GM18868 (cell line): ENCODE measurements around the gene ITGA2B.
A peak's percentile ranks its signal among the peaks of the same experiment; 100 is the strongest.
"Not testable (repeated sequence)": the region's sequence is repeated elsewhere in the genome, so short reads cannot be mapped to it uniquely, and the experiment has no call there.

Experiments
- ATAC-seq: cut with Tn5 transposase; IDR thresholded peaks from one replicate; pipeline ENCODE4 v1.9.1; 2021; ENCODE audit warnings: mild to moderate bottlenecking, moderate library complexity; ENCODE audit not compliant: unreplicated experiment

The ITGA2B gene

GRCh38 chr17:44352828-44353671 is 36.4 kb downstream of the ITGA2B start:
- ATAC-seq, result no peak

- no peak for ATAC-seq
These were observed 37.3 kb downstream of the ITGA2B start for GRCh38 chr17:44351961-44352827.

GRCh38 chr17:44351464-44351863 is 38.0 kb downstream of the ITGA2B start:
- no peak for ATAC-seq

GRCh38 chr17:44350733-44351226 is 38.7 kb downstream of the ITGA2B start:
- ATAC-seq, result no peak

GRCh38 chr17:44349553-44350070 is 39.8 kb downstream of the ITGA2B start:
- ATAC-seq, result no peak

GRCh38 chr17:44348988-44349364 is 40.5 kb downstream of the ITGA2B start:
- ATAC-seq, result no peak

GRCh38 chr17:44348234-44348987 is 41.0 kb downstream of the ITGA2B start:
- ATAC-seq, result peak; percentile 66

GRCh38 chr17:44347206-44348055 is 42.0 kb downstream of the ITGA2B start:
- peak; percentile 17 for ATAC-seq

GRCh38 chr17:44346064-44346844 is 43.2 kb downstream of the ITGA2B start:
- no peak for ATAC-seq

- ATAC-seq, result no peak
These were observed 43.9 kb downstream of the ITGA2B start for GRCh38 chr17:44345454-44346026.

- peak; percentile 42 for ATAC-seq
These were observed 44.5 kb downstream of the ITGA2B start, which contains the start of gene GRN for GRCh38 chr17:44344939-44345453. GRN (plus strand) TSS chr17:44345302; CDS start chr17:44349165, 3,863 bp downstream.

GRCh38 chr17:44343510-44344209 is 45.8 kb downstream of the ITGA2B start:
- ATAC-seq, result no peak

- not testable (repeated sequence) for ATAC-seq
These were observed 48.9 kb downstream of the ITGA2B start for GRCh38 chr17:44340553-44340952.

GRCh38 chr17:44338702-44339101 is 50.7 kb downstream of the ITGA2B start:
- no peak for ATAC-seq

- ATAC-seq, result no peak
These were observed 53.5 kb downstream of the ITGA2B start for GRCh38 chr17:44335968-44336367.

GRCh38 chr17:44335564-44335963 is 53.9 kb downstream of the ITGA2B start:
- no peak for ATAC-seq

- no peak for ATAC-seq
These were observed 54.7 kb downstream of the ITGA2B start for GRCh38 chr17:44334727-44335126.

GRCh38 chr17:44334315-44334714 is 55.1 kb downstream of the ITGA2B start:
- ATAC-seq, result no peak
